ENCODE measurements around the gene RPL7A. TPM values are rescaled to one million over a fixed set of nuclear protein-coding genes. Genes with fewer than 3 reads are reported as not detected.
A peak's percentile ranks its signal among the peaks of the same experiment; 100 is the strongest.

RPL7A gene
- total RNA-seq, 1 experiment from 2014 or later, result 2,895 TPM

GRCh38 chr9:133353548-133353947, 5.5 kb downstream of the RPL7A start:
- no peak overlapping the region for H4K5ac ChIP-seq (ENCODE audit: insufficient read length, low read depth, low read length)
- H3K9me3 ChIP-seq (ENCODE audit: control insufficient read depth, low read depth, low read length), result no peaks in the 10 kb centered on the region

More at GRCh38 chr9:133353548-133353947, 5.5 kb downstream of the RPL7A start:
- Histone ChIP-seq H3K23me2 (ENCODE audit: insufficient read length, low read depth, low read length, poor library complexity, severe bottlenecking) (peaks cover 15% of the 10 kb centered on the region), H3K79me1 (ENCODE audit: insufficient read depth, low read depth, low read length, poor library complexity, severe bottlenecking) (peaks cover 3% of the 10 kb centered on the region), H3K4me2 (ENCODE audit: insufficient read depth, insufficient read length, low read length) (no peak overlapping the region), H2BK120ac (ENCODE audit: low read depth, low read length, poor library complexity, severe bottlenecking) (no peak overlapping the region), H3K18ac (ENCODE audit: insufficient read length, low read depth, low read length) (no peak overlapping the region), H4K8ac (replicated peaks; ENCODE audit: insufficient read length, low read depth, low read length) (no peak overlapping the region), H2BK20ac (ENCODE audit: low read depth, low read length, poor library complexity, severe bottlenecking) (no peak overlapping the region), H4K91ac (ENCODE audit: insufficient read length, low read depth, low read length) (no peak overlapping the region), H3K23ac (ENCODE audit: insufficient read length, low read depth, low read length) (no peak overlapping the region), H3K9ac (ENCODE audit: extremely low read depth, insufficient read length, low read length) (no peak overlapping the region), H4K20me1 (ENCODE audit: control insufficient read depth, insufficient read depth, insufficient read length) (no peaks in the 10 kb centered on the region), H3K4ac (ENCODE audit: low read depth, low read length) (no peak overlapping the region), H3K56ac (ENCODE audit: insufficient read length, low read depth, low read length) (no peak overlapping the region), H3K79me2 (ENCODE audit: insufficient read depth, low read length) (peaks cover 5% of the 10 kb centered on the region; the same call in 1 of the 2 replicates), H2AK5ac (ENCODE audit: insufficient read length, low read length) (no peak overlapping the region), H3K27ac (ENCODE audit: insufficient read length, low read depth, low read length) (no peak overlapping the region), H3K4me1 (ENCODE audit: insufficient read depth, low read length) (no peaks in the 10 kb centered on the region; the same call in 1 of the 2 replicates), H2BK12ac (ENCODE audit: insufficient read length, low read depth, low read length) (no peak overlapping the region), H2BK5ac (ENCODE audit: insufficient read length, low read length) (no peak overlapping the region), H3K27me3 (ENCODE audit: insufficient read depth, low read length) (no peaks in the 10 kb centered on the region), H2AFZ (ENCODE audit: low read length) (no peak overlapping the region), H3K14ac (ENCODE audit: insufficient read depth, low read length) (no peak overlapping the region), H2BK15ac (ENCODE audit: low read depth, low read length) (no peak overlapping the region), H3T11ph (ENCODE audit: low read length) (no peak overlapping the region)
- no peak for DNase-seq
- Mint-ChIP-seq H3K36me3 (ENCODE audit: insufficient read depth in 1 of 3, low read depth in 3 of 3) (peaks cover 38 to 61% (median 55%) of the 10 kb centered on the region in 3 experiments), H3K9me3 (peaks cover 0 to 3% of the 10 kb centered on the region in 2 experiments; a peak in 1 of 5 replicates), H3K4me3 (peak overlapping the region in 1 of 2 experiments; percentile 54; a peak in 1 of 5 replicates), H3K27ac (peak overlapping the region in 2 of 3 experiments; percentile 64 to 80; a peak in 2 of 7 replicates), H3K4me1 (peaks cover 23 to 34% of the 10 kb centered on the region in 2 experiments), H3K27me3 (ENCODE audit: low read depth) (no peaks in the 10 kb centered on the region)
- WGBS (ENCODE audit: extremely low coverage, insufficient read length, low lambda C conversion rate), result no CpG with 5 or more reads among the region's 5 CpGs
- TF ChIP-seq CTCF (conservative IDR thresholded peaks at IDR 0.05), result no peak
